DND-41 (cell line): ENCODE data around the gene SCUBE2.

Source experiments
- ATAC-seq: fragments of 200-7000 bp; cut with Tn5 transposase; 3 replicates; pipeline ENCODE4 v1.9.1; 2021; ENCODE audit warnings: low read depth; ENCODE audit not compliant: insufficient read depth
- DNase-seq: peaks from one replicate; pipeline ENCODE4 v3.0.0-alpha.2; 2020
- H2AFZ ChIP-seq: 2 replicates; pipeline ENCODE4 v1.6.0; 2012; ENCODE audit warnings: low read depth, low read length
- H3K27ac ChIP-seq: 2 replicates; pipeline ENCODE4 v1.5.1; 2012; ENCODE audit warnings: low read length, inconsistent platforms
- H3K27me3 ChIP-seq: fragments of 200-600 bp; sonication (generic); 2 replicates; pipeline ENCODE4 v1.6.0; 2012; ENCODE audit warnings: low read length, mild to moderate bottlenecking, inconsistent platforms; ENCODE audit not compliant: insufficient read depth, poor library complexity
- H3K36me3 ChIP-seq: 2 replicates; pipeline ENCODE4 v1.5.1; 2012; ENCODE audit warnings: low read length, inconsistent platforms; ENCODE audit not compliant: insufficient read depth
- H3K4me1 ChIP-seq: 2 replicates; pipeline ENCODE4 v1.5.1; 2012; ENCODE audit warnings: mild to moderate bottlenecking, low read length; ENCODE audit not compliant: insufficient read depth
- H3K4me2 ChIP-seq: 2 replicates; pipeline ENCODE4 v1.6.0; 2012; ENCODE audit warnings: mild to moderate bottlenecking, moderate library complexity, low read length, inconsistent platforms; ENCODE audit not compliant: insufficient read depth
- H3K4me3 ChIP-seq, 2 experiments: fragments of 200-600 bp in 1 of 2; shearing (Covaris generic) in 1 of 2; 2 replicates each; pipeline ENCODE4 v1.5.1; 2012 to 2016; ENCODE audit warnings: inconsistent platforms in 2 of 2, low read length in 2 of 2, mild to moderate bottlenecking in 2 of 2, low read depth in 1 of 2, moderate library complexity in 1 of 2
- H3K79me2 ChIP-seq: 2 replicates; pipeline ENCODE4 v1.6.0; 2012; ENCODE audit warnings: low read length, inconsistent platforms; ENCODE audit not compliant: insufficient read depth
- H3K9ac ChIP-seq: 2 replicates; pipeline ENCODE4 v1.6.0; 2012; ENCODE audit warnings: low read depth, mild to moderate bottlenecking, inconsistent platforms, low read length, moderate library complexity
- H3K9me3 ChIP-seq: 2 replicates; pipeline ENCODE4 v1.5.1; 2012; ENCODE audit warnings: low read length, moderate library complexity, mild to moderate bottlenecking, inconsistent platforms; ENCODE audit not compliant: insufficient read depth, severe bottlenecking
- H4K20me1 ChIP-seq: 2 replicates; pipeline ENCODE4 v1.6.0; 2012; ENCODE audit warnings: low read length; ENCODE audit not compliant: insufficient read depth
- EZH2 ChIP-seq: IDR thresholded peaks from 3 replicates; pipeline ENCODE4 v1.6.1; 2012; ENCODE audit warnings: borderline replicate concordance, low read depth, mild to moderate bottlenecking, moderate library complexity, low read length, inconsistent platforms; ENCODE audit not compliant: severe bottlenecking
- TF ChIP-seq, protein P1 (sequence below): IDR thresholded peaks from 2 replicates; pipeline ENCODE4 v1.5.1; 2012; ENCODE audit warnings: borderline replicate concordance, low read length, moderate library complexity, mild to moderate bottlenecking; ENCODE audit not compliant: poor library complexity, severe bottlenecking; ENCODE audit errors: extremely low read depth

The SCUBE2 gene

DNA sequence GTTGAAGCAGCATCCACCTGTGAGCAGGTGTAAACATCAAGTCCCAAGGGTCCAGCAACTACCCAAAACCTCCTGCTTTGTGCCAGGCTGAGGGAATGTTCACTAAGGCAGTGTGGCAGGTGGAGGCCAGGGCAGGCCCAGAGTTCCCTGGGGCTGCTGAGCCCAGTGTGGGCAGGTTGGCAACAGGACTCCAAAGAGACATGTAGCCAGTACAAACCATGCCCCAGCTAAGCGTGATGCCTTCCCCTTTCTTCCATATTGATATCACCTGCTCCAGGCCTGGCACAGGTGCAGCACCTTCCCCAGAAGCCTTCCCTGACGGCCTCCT lies 30.0 kb upstream of the SCUBE2 start:
- Histone ChIP-seq H3K4me1 (no peaks in the 10 kb centered on the region), H3K9me3 (no peaks in the 10 kb centered on the region), H3K79me2 (no peaks in the 10 kb centered on the region), H2AFZ (no peak overlapping the region), H3K27me3 (peaks cover 7% of the 10 kb centered on the region), H3K27ac (no peak overlapping the region), H3K4me3 (no peak overlapping the region), H3K4me2 (no peak overlapping the region), H3K9ac (no peak overlapping the region), H3K36me3 (no peaks in the 10 kb centered on the region), H4K20me1 (no peaks in the 10 kb centered on the region)
- TF ChIP-seq, protein P1, sequence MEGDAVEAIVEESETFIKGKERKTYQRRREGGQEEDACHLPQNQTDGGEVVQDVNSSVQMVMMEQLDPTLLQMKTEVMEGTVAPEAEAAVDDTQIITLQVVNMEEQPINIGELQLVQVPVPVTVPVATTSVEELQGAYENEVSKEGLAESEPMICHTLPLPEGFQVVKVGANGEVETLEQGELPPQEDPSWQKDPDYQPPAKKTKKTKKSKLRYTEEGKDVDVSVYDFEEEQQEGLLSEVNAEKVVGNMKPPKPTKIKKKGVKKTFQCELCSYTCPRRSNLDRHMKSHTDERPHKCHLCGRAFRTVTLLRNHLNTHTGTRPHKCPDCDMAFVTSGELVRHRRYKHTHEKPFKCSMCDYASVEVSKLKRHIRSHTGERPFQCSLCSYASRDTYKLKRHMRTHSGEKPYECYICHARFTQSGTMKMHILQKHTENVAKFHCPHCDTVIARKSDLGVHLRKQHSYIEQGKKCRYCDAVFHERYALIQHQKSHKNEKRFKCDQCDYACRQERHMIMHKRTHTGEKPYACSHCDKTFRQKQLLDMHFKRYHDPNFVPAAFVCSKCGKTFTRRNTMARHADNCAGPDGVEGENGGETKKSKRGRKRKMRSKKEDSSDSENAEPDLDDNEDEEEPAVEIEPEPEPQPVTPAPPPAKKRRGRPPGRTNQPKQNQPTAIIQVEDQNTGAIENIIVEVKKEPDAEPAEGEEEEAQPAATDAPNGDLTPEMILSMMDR, result no peak
- TF ChIP-seq EZH2, result no peak
- ATAC-seq (no peak), DNase-seq (no peak)

DNA sequence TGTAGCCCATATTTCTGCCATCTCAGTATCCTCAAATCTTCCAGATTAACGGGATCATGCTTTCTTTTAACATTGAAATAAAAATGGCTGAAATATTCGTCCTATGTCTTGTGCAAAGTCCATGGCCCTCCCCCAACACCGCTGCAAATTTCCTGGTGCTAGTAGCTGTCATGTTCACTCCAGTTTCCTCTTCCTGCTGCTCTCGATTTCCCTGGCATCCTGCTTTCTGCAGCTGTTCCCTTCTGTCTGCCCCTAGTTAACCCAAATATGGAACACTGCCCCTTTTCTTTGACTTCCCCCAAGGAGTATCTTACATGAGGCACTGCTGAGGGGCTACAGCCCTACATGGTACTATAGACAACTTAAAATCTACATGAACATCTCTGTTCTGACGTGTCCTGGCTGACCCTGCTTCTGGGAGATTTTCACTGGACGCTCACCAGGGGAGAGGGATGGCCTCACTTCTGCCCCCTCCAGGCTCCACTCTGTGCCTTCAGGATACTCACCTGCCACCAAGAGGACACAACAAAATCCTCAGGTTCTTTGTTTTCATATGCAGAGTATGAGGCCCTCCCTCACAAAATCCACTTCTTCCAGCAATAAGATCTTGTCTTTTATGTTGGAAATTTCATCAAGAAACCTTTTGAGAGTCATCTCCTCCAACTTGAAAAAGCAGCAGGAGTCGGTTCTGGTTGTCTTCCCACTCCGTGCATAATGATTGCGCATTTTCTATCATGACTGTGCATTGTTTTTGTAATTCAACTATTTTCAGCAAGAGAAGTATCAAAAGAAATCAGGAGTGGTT lies 29.5 kb upstream of the SCUBE2 start:
- ATAC-seq (no peak), DNase-seq (no peak)

DNA sequence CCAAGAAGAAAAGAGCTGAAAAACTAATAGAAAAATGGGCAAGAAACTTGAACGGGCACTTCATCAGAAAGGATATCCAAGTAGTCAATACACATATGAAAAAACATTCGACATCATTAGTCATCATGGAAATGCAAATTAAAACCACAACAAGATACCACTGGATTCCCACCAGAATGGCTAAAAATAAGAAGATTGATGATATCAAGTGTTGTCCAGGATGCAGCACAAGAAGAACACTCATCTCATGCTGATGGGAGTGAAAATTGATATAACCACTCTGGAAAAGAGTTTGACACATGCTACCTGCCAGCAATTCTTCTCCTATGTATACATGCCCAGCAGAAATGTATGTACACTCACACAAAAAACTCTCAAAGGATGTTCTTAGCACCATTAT lies 26.9 kb upstream of the SCUBE2 start:
- no peak overlapping the region for H2AFZ ChIP-seq
- DNase-seq (no peak), ATAC-seq (no peak)
- TF ChIP-seq, protein P1, result no peak
- no peak for TF ChIP-seq EZH2
- H3K4me3 ChIP-seq, result no peak overlapping the region
- no peaks in the 10 kb centered on the region for H3K27me3 ChIP-seq
- no peak overlapping the region for H3K9ac ChIP-seq
- H3K36me3 ChIP-seq, result no peaks in the 10 kb centered on the region
- H3K27ac ChIP-seq, result no peak overlapping the region
- no peak overlapping the region for H3K4me2 ChIP-seq
- H4K20me1 ChIP-seq, result no peaks in the 10 kb centered on the region
- no peaks in the 10 kb centered on the region for H3K4me1 ChIP-seq
- no peaks in the 10 kb centered on the region for H3K79me2 ChIP-seq
- no peaks in the 10 kb centered on the region for H3K9me3 ChIP-seq

More for the DNA sequence above, 29.5 kb upstream of the SCUBE2 start:
- no peaks in the 10 kb centered on the region for H4K20me1 ChIP-seq
- no peaks in the 10 kb centered on the region for H3K79me2 ChIP-seq
- H3K9me3 ChIP-seq, result no peaks in the 10 kb centered on the region
- H3K36me3 ChIP-seq, result no peaks in the 10 kb centered on the region
- H3K27me3 ChIP-seq, result peaks cover 7% of the 10 kb centered on the region
- no peak overlapping the region for H3K9ac ChIP-seq
- no peak overlapping the region for H3K4me2 ChIP-seq
- H2AFZ ChIP-seq, result no peak overlapping the region
- H3K27ac ChIP-seq, result no peak overlapping the region
- TF ChIP-seq EZH2, result no peak
- TF ChIP-seq, protein P1, result peak; percentile 12
- no peak overlapping the region for H3K4me3 ChIP-seq
- H3K4me1 ChIP-seq, result no peaks in the 10 kb centered on the region
